Measurements from ENCODE around the gene LRRC3. TPM values are rescaled to one million over a fixed set of nuclear protein-coding genes. Genes with fewer than 3 reads are reported as not detected.

The LRRC3 gene
- total RNA-seq, 1 experiment from 2014 or later = 5.7 TPM

- no peak for ATAC-seq
- H3K4me1 Mint-ChIP-seq = peaks cover 24% of the 10 kb centered on the region
- H3K9me3 Mint-ChIP-seq = peaks cover 38% of the 10 kb centered on the region
- ChIA-PET POLR2A (no interaction called here), CTCF (interaction anchor here (1.3 to 2.2 kb wide), 4 partner anchors 11 to 303 kb away, joined by 5 to 7 read pairs (median 6); no protein-coding TSS in a partner anchor)
- no peak overlapping the region for H3K27ac Mint-ChIP-seq
- no peak for DNase-seq (ENCODE audit: low spot score)
- no peak for TF ChIP-seq ZNF317 (CRISPR knock-in tag; IDR thresholded peaks at IDR 0.05; ENCODE audit: borderline replicate concordance, low read depth)
- TF ChIP-seq OVOL2 (CRISPR knock-in tag; IDR thresholded peaks at IDR 0.05; ENCODE audit: borderline replicate concordance) = no peak
- TF ChIP-seq E2F4 (CRISPR knock-in tag; IDR thresholded peaks at IDR 0.05; ENCODE audit: borderline replicate concordance, low read depth) = no peak
- TF ChIP-seq MLX (CRISPR knock-in tag; IDR thresholded peaks at IDR 0.05) = no peak
- no peak for TF ChIP-seq USF1 (CRISPR knock-in tag; IDR thresholded peaks at IDR 0.05)
- no peak for TF ChIP-seq NR2C2 (CRISPR knock-in tag; IDR thresholded peaks at IDR 0.05)
- TF ChIP-seq PRDM15 (CRISPR knock-in tag; IDR thresholded peaks at IDR 0.05) = no peak
- peaks cover 55% of the 10 kb centered on the region for H3K36me3 Mint-ChIP-seq
- H3K4me3 Mint-ChIP-seq = no peak overlapping the region
- peaks cover 9% of the 10 kb centered on the region for H3K27me3 Mint-ChIP-seq (ENCODE audit: low read depth)
These were observed 35.5 kb downstream of the LRRC3 start for GRCh38 chr21:44490816-44491215.

GRCh38 chr21:44492567-44493385 is 37.5 kb downstream of the LRRC3 start:
- ChIA-PET CTCF (interaction anchor here (1.0 kb wide), 2 partner anchors 9 to 124 kb away, joined by 3 read pairs; no protein-coding TSS in a partner anchor), POLR2A (no interaction called here)
- Mint-ChIP-seq H3K4me3 (no peak overlapping the region), H3K27ac (peak overlapping the region; percentile 30; the same call in 1 of the 2 replicates), H3K27me3 (ENCODE audit: low read depth) (peaks cover 9% of the 10 kb centered on the region), H3K4me1 (peaks cover 37% of the 10 kb centered on the region), H3K9me3 (peaks cover 34% of the 10 kb centered on the region), H3K36me3 (peaks cover 53% of the 10 kb centered on the region)
- no peak for TF ChIP-seq EMX1 (CRISPR knock-in tag; IDR thresholded peaks at IDR 0.05)
- TF ChIP-seq ZNF121 (CRISPR knock-in tag; IDR thresholded peaks at IDR 0.05) = peak; percentile 56; the same call in 1 of the 2 replicates
- ATAC-seq (no peak), DNase-seq (ENCODE audit: low spot score) (no peak)

- no peak for ATAC-seq
- CTCF ChIA-PET = interaction anchor here (0.9 to 1.2 kb wide), 3 partner anchors 9 to 197 kb away, joined by 3 to 4 read pairs (median 3); no protein-coding TSS in a partner anchor
- Mint-ChIP-seq H3K36me3 (peaks cover 50% of the 10 kb centered on the region), H3K27me3 (ENCODE audit: low read depth) (peaks cover 9% of the 10 kb centered on the region; the same call in 1 of the 2 replicates), H3K9me3 (peaks cover 30% of the 10 kb centered on the region), H3K27ac (no peak overlapping the region), H3K4me3 (no peak overlapping the region), H3K4me1 (peaks cover 41% of the 10 kb centered on the region)
- POLR2A ChIA-PET = no interaction called here
- DNase-seq (ENCODE audit: low spot score) = no peak
- TF ChIP-seq GRHL2 (CRISPR knock-in tag; IDR thresholded peaks at IDR 0.05; ENCODE audit: insufficient replicate concordance, severe bottlenecking) (no peak), ZNF532 (CRISPR knock-in tag; IDR thresholded peaks at IDR 0.05; ENCODE audit: borderline replicate concordance) (no peak), OVOL2 (CRISPR knock-in tag; IDR thresholded peaks at IDR 0.05; ENCODE audit: borderline replicate concordance) (no peak), PRDM15 (CRISPR knock-in tag; IDR thresholded peaks at IDR 0.05) (no peak), NR2C2 (CRISPR knock-in tag; IDR thresholded peaks at IDR 0.05) (no peak), IRF1 (CRISPR knock-in tag; IDR thresholded peaks at IDR 0.05) (no peak), HMGA2 (CRISPR knock-in tag; IDR thresholded peaks at IDR 0.05) (no peak)
These were observed 39.1 kb downstream of the LRRC3 start for GRCh38 chr21:44494418-44494817.
